ENCODE results near the gene DGKK.

DGKK gene

DNA sequence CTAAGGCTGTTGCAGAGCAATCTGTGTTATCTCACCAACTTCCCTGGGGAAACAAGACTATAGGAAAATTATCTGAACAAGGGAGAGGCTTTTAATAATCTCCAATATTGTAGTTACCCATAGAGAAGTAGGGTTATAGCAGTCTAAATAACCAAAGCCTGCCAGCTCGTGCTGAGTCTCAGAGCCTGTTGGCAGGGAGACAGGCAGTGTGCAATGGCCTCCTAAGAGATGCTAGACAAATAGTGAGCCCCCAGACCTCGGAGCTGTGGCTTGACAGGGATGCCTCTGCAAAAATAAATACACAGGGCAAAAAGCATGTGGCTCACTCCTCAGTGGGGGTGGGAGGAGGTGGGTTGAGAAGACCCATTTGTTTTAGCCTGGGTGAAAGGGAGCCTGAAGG lies 76.7 kb downstream of the DGKK start:
- DNase-seq (ENCODE audit: low read depth), result no peak
- TF ChIP-seq, protein P1, sequence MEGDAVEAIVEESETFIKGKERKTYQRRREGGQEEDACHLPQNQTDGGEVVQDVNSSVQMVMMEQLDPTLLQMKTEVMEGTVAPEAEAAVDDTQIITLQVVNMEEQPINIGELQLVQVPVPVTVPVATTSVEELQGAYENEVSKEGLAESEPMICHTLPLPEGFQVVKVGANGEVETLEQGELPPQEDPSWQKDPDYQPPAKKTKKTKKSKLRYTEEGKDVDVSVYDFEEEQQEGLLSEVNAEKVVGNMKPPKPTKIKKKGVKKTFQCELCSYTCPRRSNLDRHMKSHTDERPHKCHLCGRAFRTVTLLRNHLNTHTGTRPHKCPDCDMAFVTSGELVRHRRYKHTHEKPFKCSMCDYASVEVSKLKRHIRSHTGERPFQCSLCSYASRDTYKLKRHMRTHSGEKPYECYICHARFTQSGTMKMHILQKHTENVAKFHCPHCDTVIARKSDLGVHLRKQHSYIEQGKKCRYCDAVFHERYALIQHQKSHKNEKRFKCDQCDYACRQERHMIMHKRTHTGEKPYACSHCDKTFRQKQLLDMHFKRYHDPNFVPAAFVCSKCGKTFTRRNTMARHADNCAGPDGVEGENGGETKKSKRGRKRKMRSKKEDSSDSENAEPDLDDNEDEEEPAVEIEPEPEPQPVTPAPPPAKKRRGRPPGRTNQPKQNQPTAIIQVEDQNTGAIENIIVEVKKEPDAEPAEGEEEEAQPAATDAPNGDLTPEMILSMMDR (conservative IDR thresholded peaks at IDR 0.05; ENCODE audit: low read depth, low read length), result no peak
- H3K4me3 ChIP-seq (ENCODE audit: low read depth, low read length), result no peak overlapping the region

DNA sequence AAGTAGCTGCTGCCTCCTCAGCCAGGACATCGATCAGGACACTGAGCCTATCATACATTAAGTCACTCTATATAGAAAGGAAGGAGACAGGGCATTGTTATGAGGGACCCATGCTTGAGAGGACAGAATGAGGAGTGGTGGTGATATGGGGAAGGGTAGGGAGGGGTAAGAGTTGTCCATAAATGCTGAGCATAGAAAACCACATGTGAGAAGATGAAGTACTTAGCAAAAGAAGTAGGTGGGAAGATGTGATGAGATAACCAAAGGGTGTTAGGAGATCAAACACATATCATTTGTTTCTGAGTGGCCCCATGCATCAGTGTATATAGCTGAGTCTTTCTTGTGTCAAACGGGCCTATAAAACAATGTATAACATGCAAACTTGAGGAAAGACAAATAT lies 84.1 kb downstream of the DGKK start:
- no peak for DNase-seq (ENCODE audit: low read depth)
- no peak overlapping the region for H3K4me3 ChIP-seq (ENCODE audit: low read depth, low read length)
- TF ChIP-seq, protein P1 (conservative IDR thresholded peaks at IDR 0.05; ENCODE audit: low read depth, low read length), result no peak

DNA sequence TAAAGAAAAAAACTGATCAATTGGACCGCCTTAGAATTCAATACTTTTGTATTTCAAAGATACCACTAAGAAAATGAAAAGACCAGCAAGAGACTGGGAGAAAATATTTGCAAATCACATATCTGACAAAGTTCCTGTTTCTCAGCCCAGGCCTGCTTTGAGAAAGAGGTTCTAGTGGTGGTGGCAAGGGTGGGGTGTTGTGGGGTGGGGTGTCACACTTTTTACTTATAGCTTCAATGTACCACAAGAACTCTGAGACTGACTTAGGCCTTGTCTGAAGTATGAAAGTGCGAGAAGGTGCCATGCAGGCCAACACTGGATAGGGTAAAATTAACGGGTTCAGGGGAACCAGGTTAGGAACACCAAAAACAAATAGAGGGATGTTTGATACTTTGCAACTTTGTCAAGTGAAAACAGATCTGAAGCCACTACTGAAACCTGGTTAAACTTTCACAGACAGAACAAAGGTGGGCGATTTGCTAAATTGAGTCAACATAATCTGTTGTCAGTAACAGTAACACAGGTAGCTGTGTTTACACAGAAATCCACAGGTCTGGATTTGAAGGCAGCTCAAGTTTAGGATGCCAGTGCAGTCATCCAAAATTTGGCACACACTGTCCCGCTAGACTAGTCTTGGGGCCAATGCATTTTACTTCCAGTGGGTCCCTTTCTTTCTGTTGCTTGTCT lies 88.8 kb downstream of the DGKK start:
- no peak for DNase-seq (ENCODE audit: low read depth)
- H3K4me3 ChIP-seq (ENCODE audit: low read depth, low read length), result no peak overlapping the region
- TF ChIP-seq, protein P1 (conservative IDR thresholded peaks at IDR 0.05; ENCODE audit: low read depth, low read length), result no peak

DNA sequence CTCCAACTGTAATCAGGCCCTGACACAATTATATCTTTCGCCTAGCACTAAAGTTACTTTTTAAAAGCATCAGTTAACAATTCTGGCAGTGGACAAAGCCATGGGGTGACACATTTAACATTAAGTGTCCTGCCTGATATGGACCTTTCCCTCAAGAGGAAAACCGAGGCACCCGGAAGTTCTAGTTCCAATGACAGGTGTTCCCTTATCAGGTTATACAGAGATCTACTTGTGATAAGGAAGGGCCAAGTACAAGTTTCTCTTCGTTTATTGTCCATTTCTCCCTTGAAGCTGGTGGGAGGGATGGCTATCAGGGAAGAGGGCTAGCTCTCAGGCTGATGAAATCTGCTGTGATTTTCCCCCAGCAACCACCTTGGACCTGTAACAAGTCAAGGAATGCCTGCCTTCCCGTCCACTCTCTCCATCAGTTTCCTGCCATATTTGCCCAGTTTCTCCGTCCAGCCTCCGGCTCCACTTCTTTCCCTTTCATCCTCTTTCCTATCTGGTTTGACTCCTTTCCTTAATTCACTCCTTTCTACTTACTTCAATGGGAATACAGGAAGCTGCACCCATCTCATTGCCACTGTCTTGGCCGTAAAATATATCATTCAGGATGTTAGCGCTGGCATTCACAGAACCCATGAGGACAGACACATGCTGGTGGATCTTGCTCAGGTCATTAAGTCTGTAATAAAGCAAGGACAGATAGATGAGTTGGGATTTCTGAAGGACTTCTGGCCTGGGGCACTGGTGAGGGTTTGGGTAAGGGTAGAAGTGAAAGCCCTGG lies 95.0 kb downstream of the DGKK start:
- DNase-seq (ENCODE audit: low read depth), result no peak
- TF ChIP-seq, protein P1 (conservative IDR thresholded peaks at IDR 0.05; ENCODE audit: low read depth, low read length), result no peak
- no peak overlapping the region for H3K4me3 ChIP-seq (ENCODE audit: low read depth, low read length)

DNA sequence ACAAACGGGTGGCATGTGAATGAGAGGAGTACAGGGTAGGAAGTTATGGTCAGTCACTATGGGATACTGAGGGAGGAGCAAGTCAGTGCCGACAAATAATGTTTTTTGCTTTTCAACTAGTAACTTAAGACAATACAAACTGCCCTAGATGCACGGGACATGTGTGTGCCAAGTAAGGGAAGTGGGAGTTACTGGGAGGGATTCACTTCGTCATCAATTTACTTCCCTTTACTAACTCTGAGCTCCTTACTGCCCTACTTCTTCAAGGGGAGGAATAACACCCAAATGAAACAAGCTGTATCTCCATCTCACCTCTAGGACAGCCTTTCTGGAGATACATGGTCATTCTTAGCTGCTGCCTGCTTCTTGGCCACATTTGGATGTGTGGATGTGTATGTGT lies 97.7 kb downstream of the DGKK start:
- DNase-seq (ENCODE audit: low read depth), result no peak
- TF ChIP-seq, protein P1 (conservative IDR thresholded peaks at IDR 0.05; ENCODE audit: low read depth, low read length), result no peak

DNA sequence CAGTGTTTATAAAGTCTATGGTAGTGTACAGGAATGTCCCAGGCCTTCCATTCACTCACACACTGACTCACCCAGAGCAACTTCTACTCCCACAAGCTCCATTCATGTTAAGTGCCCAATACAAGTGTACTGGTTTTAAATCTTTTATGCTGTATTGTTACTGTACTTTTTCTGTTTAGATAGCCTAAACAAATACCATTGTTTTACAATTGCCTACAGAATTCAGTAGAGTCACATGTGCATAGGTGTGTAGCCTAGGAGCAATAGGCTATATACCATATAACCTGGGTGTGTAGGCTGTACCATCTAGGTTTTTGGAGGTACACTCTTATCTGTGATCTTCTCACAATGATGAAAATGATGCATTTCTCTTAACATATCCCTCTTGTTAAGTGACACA lies 126.7 kb downstream of the DGKK start:
- TF ChIP-seq, protein P1 (conservative IDR thresholded peaks at IDR 0.05; ENCODE audit: low read depth, low read length), result no peak
- no peak overlapping the region for H3K4me3 ChIP-seq (ENCODE audit: low read depth, low read length)
- DNase-seq (ENCODE audit: low read depth), result no peak

More for the DNA sequence above, 97.7 kb downstream of the DGKK start:
- H3K4me3 ChIP-seq (ENCODE audit: low read depth, low read length), result no peak overlapping the region

Data from choroid plexus epithelial cell (primary cell).